ENCODE results near the gene TNFSF9. TPM values are rescaled to one million over a fixed set of nuclear protein-coding genes. Genes with fewer than 3 reads are reported as not detected.

Gene TNFSF9
- total and polyA plus RNA-seq, 8 donors: 0.20 to 10.2 (median 0.40) TPM

GRCh38 chr19:6533000-6533328 lies 2.1 kb downstream of the TNFSF9 start:
- peaks cover 0 to 22% of the 10 kb centered on the region in 2 donors for H3K27me3 ChIP-seq
- H3K4me1 ChIP-seq: peaks cover 4 to 41% of the 10 kb centered on the region in 2 donors
- peaks cover 0 to 4% of the 10 kb centered on the region in 2 donors for H3K9me3 ChIP-seq
- no peak for TF ChIP-seq CTCF (IDR thresholded peaks at IDR 0.05)
- intact Hi-C loops (cut with DNase I): no loop called here
- ATAC-seq (no peak), DNase-seq (no peak)
- H3K36me3 ChIP-seq: peaks cover 0 to 13% of the 10 kb centered on the region in 2 donors
- peak overlapping the region in 1 of 2 donors; percentile 56 for H3K4me3 ChIP-seq
- H3K27ac ChIP-seq: no peak overlapping the region

GRCh38 chr19:6533746-6534418 lies 3.1 kb downstream of the TNFSF9 start:
- H3K27ac ChIP-seq: no peak overlapping the region
- H3K36me3 ChIP-seq: peaks cover 0 to 13% of the 10 kb centered on the region in 2 donors
- H3K9me3 ChIP-seq: peaks cover 0 to 4% of the 10 kb centered on the region in 2 donors
- H3K4me1 ChIP-seq: peaks cover 4 to 35% of the 10 kb centered on the region in 2 donors
- no peak for TF ChIP-seq CTCF (IDR thresholded peaks at IDR 0.05)
- no peak for DNase-seq
- no peak overlapping the region for H3K4me3 ChIP-seq
- peaks cover 0 to 22% of the 10 kb centered on the region in 2 donors for H3K27me3 ChIP-seq
- intact Hi-C loops (cut with DNase I): no loop called here
- ATAC-seq: no peak

- Histone ChIP-seq H3K4me1 (peaks cover 4 to 31% of the 10 kb centered on the region in 2 donors), H3K9me3 (peaks cover 0 to 4% of the 10 kb centered on the region in 2 donors), H3K4me3 (no peak overlapping the region), H3K36me3 (peaks cover 0 to 13% of the 10 kb centered on the region in 2 donors), H3K27ac (no peak overlapping the region), H3K27me3 (peaks cover 0 to 22% of the 10 kb centered on the region in 2 donors)
- DNase-seq (no peak), ATAC-seq (no peak)
- no peak for TF ChIP-seq CTCF (IDR thresholded peaks at IDR 0.05)
- intact Hi-C loops (cut with DNase I): no loop called here
These were observed 3.7 kb downstream of the TNFSF9 start for GRCh38 chr19:6534451-6535093.

- peaks cover 0 to 4% of the 10 kb centered on the region in 2 donors for H3K9me3 ChIP-seq
- no peak for ATAC-seq
- peaks cover 0 to 13% of the 10 kb centered on the region in 2 donors for H3K36me3 ChIP-seq
- no peak for TF ChIP-seq CTCF (IDR thresholded peaks at IDR 0.05)
- H3K4me3 ChIP-seq: no peak overlapping the region
- H3K27ac ChIP-seq: no peak overlapping the region
- peaks cover 0 to 22% of the 10 kb centered on the region in 2 donors for H3K27me3 ChIP-seq
- intact Hi-C loops (cut with DNase I): no loop called here
- H3K4me1 ChIP-seq: peaks cover 4 to 20% of the 10 kb centered on the region in 2 donors
- DNase-seq: no peak
These were observed 4.8 kb downstream of the TNFSF9 start for GRCh38 chr19:6535558-6536137.

- no peak overlapping the region for H3K27ac ChIP-seq
- H3K4me3 ChIP-seq: no peak overlapping the region
- intact Hi-C loops (cut with DNase I): no loop called here
- no peaks in the 10 kb centered on the region for H3K4me1 ChIP-seq
- DNase-seq (no peak), ATAC-seq (no peak)
- peaks cover 0 to 13% of the 10 kb centered on the region in 2 donors for H3K36me3 ChIP-seq
- H3K9me3 ChIP-seq: peaks cover 0 to 4% of the 10 kb centered on the region in 2 donors
- TF ChIP-seq CTCF (IDR thresholded peaks at IDR 0.05): no peak
- H3K27me3 ChIP-seq: no peaks in the 10 kb centered on the region
These were observed 8.7 kb downstream of the TNFSF9 start for GRCh38 chr19:6539514-6539913.

Measured in left lung (tissue), 10 donors.